GM21619 (cell line): ENCODE data around the gene AKNA.

Source experiments
- ATAC-seq: cut with Tn5 transposase; IDR thresholded peaks from one replicate; pipeline ENCODE4 v1.9.1; 2021; ENCODE audit not compliant: unreplicated experiment

AKNA gene, protein sequence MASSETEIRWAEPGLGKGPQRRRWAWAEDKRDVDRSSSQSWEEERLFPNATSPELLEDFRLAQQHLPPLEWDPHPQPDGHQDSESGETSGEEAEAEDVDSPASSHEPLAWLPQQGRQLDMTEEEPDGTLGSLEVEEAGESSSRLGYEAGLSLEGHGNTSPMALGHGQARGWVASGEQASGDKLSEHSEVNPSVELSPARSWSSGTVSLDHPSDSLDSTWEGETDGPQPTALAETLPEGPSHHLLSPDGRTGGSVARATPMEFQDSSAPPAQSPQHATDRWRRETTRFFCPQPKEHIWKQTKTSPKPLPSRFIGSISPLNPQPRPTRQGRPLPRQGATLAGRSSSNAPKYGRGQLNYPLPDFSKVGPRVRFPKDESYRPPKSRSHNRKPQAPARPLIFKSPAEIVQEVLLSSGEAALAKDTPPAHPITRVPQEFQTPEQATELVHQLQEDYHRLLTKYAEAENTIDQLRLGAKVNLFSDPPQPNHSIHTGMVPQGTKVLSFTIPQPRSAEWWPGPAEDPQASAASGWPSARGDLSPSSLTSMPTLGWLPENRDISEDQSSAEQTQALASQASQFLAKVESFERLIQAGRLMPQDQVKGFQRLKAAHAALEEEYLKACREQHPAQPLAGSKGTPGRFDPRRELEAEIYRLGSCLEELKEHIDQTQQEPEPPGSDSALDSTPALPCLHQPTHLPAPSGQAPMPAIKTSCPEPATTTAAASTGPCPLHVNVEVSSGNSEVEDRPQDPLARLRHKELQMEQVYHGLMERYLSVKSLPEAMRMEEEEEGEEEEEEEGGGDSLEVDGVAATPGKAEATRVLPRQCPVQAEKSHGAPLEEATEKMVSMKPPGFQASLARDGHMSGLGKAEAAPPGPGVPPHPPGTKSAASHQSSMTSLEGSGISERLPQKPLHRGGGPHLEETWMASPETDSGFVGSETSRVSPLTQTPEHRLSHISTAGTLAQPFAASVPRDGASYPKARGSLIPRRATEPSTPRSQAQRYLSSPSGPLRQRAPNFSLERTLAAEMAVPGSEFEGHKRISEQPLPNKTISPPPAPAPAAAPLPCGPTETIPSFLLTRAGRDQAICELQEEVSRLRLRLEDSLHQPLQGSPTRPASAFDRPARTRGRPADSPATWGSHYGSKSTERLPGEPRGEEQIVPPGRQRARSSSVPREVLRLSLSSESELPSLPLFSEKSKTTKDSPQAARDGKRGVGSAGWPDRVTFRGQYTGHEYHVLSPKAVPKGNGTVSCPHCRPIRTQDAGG (N-terminal part only)

DNA sequence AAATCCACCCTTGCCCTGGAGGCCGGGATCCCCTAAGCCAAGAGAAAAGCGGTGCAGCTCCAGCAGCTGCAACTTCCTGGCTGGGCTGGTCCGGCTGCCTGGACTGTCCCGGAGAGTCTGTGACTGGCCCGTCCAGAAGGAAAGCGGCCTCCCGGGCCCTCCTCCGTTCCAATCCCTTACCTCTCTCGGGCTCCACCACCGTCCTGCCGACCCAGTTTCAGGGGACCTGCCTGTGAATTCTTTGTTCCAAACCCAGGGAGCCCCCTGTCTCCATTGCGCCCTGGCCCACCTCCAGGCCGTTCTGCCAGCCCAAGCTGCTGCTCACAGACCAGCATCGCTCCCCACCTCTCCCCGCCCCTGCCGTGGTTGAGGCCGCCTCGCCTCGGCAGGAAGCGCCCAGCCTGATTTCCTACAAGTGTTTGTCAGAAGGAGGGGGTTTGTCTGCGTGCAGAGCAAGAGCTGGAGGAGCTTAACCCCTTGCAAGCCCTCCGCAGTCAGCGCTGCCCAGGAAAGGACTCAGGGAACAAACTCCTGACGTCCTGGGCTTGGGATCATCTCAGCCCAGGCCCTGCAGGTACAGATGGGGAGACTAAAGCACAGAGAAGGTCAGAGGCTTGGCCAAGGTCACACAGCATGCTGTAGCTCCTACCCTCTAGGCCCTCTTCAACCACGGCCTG lies at the start of gene AKNA:
Gene AKNA (minus strand): TSS at position 303 of the 677 bp plus-strand sequence. CDS start 6,649 bp downstream, outside the sequence.
- ATAC-seq = peak; percentile 30

DNA sequence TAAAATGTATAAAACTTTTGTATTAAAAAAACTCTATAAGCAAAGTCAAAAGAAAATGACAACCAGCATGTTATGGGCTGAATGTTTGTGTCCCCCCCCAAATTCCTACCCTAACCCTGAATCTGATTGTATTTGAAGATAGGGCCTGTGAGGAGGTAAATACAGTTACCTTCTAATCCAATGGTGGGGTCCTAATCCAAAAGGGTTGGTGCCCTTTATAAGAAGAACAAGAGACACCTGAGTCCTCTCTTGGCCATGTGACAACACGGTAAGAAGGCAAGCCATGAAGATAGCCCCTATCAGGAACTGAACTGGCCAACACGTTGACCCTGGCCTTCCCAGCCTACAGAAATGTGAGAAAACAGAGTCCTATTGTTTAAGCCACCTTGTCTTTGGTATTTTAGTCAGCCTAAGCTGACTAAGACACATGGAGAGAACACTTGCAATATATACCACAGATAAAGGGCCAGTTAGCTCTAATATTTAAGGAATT lies 49.7 kb upstream of the AKNA start:
- ATAC-seq = no peak

DNA sequence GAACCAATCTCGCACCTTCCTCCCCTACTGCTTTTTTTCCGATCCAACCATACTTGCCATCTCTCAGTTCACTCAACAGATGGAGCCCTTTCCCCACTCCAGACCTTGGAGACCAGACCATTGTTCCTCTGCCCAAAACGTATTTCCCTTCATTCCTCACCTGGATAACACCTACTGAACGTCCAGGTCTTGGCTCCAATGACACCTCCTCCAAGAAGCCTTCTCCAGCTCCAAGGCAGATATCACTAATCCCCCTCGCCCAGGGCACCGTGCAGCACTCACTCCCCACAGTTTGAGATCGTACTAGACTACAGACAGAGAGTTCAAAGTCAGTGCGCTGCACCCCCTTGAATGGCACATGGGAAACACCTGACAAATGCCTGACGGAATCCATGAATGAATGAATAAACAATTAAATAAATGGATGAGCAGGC lies 47.1 kb upstream of the AKNA start:
- ATAC-seq = no peak

DNA sequence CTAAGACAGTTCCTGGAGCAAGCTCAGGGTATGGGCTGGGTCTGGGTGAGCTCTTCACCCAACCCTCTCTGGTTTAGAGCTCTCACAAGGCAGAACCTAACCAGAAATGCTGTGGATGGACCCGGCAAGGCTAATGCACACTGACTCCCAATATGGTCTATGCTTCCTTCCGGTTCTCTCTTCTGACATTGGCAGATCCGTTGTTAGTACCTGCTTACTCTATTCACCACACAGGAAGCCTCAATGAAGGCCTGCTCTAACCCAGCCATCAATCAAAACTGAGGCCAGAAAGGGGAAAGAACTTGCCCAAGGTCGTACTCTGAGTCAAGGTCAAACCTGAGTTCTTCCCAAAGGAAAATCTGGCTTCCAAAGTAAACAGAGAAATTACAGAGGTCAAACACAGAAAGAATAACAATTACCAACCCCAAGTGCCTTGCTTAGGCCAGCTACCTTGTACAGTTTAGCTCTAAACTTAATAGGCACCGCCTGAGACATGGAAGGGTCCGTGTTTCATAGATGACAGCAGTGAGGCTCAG lies 46.0 kb upstream of the AKNA start:
- ATAC-seq = no peak

DNA sequence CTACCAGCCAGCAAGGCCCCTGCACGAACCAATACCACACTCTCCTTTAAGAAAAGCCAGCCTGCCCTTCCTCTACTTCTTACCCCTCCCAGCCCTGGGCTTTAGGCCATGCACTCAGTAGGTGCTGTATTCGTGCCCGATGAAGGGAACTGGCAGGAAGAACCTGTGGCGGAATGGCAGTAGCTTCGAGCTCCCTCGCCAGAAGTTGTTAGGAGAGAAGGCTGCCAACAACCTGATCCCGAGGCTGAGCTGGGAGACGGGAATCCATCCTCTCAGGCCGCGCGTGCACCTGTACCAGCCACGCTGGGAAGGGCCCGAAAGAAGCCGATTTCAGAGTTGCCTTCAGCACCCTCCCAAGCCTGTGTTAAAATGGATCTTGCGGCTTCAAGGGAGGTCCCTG lies 45.3 kb upstream of the AKNA start:
- ATAC-seq = no peak

DNA sequence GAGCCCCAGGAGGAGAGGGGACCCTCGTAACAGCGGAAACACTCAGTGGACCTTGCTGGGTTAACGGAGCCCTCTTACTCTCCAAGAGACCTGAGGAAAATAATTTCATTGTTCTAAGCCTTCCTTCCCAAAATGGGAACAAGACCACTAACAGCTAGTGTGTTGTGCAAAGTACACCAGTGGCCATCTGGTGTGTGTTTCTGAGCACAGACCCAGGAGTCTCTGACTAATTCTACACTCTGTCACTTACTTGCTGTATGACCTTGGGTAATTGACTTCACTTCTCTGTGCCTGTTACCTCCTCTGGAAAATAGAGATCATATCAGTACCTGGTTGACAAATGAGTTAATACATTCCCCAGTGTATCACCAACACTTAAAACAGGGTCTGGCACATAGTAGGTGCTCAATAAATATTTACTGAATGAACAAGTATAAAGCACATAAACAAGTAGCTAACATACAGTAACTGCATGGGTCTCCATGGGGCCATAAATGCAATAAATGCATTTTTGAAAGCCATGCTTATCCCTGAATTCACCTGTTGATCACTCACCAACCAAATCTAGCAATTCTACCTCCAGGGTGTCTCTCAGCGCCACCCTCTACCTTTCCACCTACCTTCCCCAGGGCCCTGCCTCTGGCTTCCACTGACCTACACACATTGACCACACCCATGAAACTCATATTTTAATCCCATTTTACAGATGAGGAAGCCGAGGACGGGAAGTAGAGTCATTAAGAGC lies 44.7 kb upstream of the AKNA start:
- ATAC-seq = no peak

DNA sequence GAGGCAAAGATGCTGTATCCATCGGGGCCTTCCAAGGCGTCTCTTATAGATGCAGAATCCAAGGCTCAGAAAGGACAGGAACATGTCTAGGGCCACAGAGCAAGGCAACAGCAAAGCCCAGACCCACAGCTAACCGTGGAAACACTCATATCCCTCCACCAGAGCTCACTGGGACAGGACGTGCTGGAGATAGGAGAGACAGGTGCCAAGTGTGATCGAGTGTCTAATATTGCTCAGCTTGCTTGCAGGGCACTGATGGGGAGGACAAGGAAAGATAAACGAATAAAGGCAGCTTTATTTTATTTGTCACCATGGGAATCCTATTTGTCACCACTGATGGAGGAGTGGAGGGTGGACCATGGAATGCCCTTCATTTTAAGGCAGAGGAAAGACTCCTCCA lies 44.0 kb upstream of the AKNA start:
- no peak for ATAC-seq

DNA sequence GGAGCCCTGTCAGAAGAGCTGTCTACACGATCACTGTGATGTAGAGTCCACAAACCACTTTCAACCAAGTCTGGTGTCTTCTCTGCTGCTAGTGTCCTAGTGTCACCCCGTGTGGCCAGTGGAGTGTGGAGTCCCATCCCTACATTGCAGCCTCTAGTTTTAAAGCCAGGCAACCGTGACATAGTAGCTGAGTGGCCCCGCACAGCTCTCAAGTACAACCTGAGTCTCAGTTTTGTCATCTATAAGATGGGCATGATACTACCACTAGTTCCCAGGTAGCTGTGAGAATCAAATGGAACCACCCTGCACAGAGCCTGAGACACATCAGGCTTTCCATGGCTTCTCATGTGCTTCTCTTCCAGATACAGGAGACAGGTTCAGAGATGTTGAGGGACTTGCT lies 43.2 kb upstream of the AKNA start:
- no peak for ATAC-seq

DNA sequence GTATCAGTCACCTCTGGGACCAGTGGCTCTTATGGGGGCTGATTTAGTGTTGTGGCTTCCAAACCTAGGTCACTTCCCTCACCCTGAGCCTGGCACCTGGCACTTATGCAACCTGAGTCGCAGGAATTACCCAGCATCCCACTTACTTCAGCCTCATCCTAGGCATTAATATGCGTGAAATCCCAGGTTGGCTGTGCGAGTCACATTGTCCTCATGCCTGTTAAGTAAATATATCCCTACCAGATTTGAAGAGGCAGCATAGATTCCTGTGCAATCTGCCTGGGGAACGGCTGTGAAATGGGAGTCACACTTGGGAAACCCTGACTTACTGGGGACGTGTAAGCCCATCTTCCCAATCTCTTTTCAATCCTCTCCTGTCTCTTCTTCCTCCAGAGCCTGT lies 42.7 kb upstream of the AKNA start:
- no peak for ATAC-seq

DNA sequence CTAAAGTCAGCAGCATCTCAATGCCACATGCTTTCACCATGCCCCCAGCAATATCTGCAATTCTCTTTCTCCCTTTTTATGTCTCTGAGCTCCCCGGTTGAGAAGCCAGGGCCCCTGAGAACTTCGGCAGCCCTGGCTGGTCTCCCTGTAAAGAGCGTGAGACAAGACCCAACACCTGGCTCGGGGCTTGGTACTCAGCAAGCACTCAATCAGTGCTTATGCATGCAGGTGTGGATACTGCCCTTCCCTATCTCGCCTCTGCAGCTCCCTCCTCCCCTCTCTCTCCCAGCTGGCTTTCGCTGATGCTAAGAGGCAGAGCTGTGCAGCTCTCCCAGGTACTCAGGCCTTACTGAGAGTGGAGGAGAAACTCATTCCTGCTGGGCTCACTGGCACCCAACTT lies 41.7 kb upstream of the AKNA start:
- no peak for ATAC-seq

DNA sequence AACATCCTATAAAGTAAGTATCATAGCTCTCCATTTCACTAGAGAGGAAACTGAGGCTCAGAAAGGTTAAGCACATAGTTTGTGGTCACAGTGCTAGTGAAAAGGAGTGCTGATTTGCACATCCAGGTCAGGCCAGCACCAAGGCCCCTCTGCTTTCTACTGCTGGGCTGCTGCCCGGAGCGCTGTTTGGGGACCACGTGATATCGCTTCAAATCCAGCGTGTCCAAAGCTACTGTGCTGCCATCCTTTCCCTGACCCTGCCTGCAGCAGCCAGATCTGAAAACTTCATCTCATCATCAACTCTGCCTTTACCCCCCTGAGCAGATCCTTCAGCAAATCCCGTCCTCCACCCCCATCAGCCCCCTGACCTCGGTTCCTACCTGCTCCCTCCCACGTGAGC lies 40.7 kb upstream of the AKNA start:
- no peak for ATAC-seq

DNA sequence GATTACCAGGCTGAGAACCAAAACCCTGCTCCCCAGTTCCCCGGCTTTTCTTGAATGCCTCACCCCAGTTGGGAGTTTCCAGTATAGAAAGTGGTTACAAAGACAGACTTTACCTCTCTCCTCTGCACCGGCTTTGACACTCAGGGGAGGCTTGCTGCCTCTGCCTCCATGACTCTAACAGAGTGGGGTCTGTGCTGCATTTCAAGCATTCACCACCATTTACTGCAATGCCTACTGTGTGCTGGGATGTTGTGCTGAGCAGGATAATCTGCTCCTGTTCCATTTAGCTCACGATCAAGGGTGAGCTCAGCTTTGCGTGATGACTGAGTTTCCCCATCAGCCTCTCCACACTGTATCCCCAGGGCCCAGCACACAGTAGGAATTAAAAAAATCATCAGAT lies 39.9 kb upstream of the AKNA start:
- ATAC-seq = no peak

DNA sequence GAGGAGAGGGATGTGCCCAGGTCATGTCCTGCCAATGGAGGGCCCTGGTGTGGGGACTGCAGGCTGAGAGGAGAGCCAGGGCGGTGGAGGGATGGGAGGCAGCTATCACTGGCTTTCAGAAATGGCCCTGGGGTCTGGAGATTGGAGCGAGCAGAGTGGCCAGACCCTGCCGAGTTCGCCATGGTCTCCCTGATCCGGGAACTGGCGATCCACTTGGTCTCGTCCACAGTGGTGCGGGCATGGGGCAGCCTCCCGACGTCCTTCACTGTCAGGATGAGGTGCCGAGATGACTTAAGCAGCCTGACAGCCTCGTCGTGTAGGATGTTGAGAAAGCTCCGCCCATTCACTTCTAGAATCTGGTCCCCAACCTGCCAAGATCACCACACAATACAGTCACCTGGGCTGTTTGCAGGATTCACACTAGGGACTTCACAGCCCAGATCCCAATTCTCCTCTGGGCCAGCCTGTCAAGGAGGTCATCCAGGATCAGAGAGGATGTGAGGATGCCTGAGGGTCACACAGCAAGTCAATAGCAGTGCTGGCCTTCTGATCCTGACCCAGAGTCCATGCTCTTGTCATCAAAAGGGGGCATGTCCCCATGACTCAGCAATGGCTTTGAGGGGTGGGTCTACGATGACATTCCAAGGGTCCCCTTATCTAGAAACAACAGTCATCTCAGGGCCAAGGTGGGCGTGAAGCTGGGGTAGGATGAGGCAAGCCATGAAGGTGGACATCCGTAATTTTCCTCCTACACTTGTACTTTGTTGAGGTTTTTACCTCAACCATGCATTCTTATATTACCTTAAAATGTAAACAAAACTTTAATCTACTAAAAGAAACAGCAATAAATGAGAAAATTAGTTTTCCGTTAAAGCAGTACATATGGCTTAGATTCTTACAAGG lies 38.5 kb upstream of the AKNA start:
- ATAC-seq = no peak

DNA sequence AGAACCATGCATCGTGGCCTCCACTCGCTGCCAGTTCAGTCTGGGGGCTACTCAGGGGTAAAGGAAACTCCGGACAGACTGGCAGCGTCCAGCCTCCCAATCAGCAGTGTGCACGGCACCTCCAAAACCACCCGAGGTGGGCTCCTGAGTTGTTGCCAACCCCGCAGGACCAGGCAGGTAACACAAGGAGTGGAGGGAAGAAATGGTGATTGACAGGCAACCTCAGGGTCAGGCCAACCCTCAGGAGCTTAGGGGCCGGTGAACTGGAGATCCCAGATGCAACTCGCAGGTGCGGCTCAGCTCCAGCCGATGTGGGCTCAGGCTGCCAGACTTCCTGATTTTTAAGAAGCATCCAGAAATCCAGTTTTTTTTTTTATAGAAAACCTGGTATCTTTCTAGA lies 37.3 kb upstream of the AKNA start:
- no peak for ATAC-seq

DNA sequence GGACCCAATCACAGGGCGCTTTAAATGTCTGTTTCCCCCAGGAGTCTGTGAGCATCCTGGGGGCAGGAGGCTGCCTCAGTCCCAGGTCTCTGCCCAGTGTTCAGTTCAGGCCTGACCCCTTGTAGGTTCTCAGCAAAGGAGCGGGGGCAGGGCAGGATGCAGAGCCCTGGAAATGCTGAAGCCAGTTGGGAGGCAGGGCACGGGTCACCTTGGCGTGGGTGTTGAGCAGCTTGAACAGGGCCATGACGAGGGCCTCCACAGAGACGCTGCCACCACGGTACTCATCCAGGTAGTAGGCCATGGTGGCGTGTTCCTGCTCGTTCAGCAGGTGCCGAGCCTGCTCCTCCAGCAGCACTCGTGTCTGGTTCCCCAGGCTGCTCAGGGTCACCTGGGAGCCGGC lies 36.3 kb upstream of the AKNA start:
- ATAC-seq = no peak

DNA sequence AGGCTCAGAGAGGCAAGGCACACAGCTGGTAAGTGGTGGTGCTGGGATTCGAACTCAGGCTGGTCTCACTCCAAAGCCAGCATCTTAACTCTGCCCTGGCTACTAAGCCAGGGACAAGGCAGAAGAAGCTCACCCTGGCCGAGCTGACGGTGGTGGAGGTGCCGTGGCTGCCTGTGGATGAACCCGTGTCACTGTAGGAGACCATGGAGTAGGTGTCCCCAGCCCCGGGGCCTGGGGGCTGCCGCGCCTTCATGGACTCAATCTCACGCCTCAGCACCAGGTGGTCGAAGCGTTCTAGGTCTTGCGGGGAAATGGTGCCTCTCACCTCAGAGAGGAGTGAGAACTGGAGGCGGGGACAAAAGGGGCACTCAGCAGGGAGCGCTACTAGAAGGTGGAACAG lies 35.4 kb upstream of the AKNA start:
- no peak for ATAC-seq

DNA sequence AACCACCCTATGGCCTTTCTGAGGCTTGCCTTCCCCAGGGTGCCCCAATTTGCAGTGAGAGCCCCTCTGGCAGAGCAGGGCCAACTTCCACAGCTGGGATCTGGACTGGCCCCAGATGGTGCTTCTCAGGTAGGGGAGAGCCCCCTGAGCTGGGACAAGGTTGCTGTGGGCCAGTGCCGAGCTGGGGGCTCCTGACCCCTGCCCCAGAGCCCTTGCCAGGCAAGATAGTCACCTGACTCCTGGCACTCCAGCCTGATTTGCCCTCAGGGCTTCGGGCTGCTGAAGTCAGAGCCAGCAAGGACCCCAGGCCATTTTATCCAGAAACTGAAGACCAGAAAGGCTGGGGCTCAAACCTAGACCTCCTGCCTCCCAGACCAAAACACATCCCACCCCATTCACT lies 33.4 kb upstream of the AKNA start:
- ATAC-seq = no peak

DNA sequence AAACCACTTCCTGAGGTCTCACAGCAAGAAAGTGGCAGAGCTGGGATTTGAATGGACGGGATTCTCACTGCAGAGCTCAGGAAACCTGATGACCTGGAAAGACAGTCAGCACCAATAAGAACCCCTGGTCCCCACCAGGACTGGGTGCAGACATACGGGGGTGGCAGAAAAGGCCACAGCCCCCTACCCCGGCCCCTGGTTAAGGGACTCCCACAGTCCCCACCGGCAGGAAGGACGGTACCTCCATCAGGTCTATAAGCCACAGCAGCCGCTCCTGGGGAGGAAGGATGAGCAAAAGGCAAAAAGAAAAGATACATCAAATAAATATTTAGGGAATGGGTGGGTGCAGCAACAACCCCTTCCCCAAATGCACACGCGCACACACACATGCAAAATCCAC lies 32.0 kb upstream of the AKNA start:
- no peak for ATAC-seq

DNA sequence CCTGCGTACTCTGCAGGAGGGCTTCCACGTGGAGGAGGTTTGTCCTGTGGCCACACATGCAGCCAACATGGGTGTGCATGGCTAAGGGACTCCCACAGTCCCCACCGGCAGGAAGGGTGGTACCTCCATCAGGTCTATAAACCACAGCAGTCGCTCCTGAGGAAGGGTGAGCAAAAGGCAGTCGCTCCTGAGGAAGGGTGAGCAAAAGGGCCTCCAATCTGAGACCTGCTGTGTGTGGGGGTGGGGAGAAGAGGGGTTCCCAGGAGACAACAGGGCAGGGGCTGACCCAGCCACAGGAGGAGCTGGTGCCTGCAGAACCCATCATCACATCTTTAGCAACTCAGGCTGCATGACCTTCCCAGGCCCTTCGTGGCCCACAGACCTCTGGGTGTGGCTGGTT lies 30.3 kb upstream of the AKNA start:
- no peak for ATAC-seq
